SH-SY5Y (cell line): ENCODE results near the gene VPREB3.

Experiments used
- GATA2 ChIP-seq: IDR thresholded peaks from 2 replicates; pipeline ENCODE4 v1.6.1; 2011; ENCODE audit warnings: mild to moderate bottlenecking, low read depth, low read length
- GATA3 ChIP-seq: IDR thresholded peaks from 2 replicates; pipeline ENCODE4 v1.6.1; 2011; ENCODE audit warnings: low read depth, mild to moderate bottlenecking, low read length, moderate library complexity

VPREB3 gene

DNA sequence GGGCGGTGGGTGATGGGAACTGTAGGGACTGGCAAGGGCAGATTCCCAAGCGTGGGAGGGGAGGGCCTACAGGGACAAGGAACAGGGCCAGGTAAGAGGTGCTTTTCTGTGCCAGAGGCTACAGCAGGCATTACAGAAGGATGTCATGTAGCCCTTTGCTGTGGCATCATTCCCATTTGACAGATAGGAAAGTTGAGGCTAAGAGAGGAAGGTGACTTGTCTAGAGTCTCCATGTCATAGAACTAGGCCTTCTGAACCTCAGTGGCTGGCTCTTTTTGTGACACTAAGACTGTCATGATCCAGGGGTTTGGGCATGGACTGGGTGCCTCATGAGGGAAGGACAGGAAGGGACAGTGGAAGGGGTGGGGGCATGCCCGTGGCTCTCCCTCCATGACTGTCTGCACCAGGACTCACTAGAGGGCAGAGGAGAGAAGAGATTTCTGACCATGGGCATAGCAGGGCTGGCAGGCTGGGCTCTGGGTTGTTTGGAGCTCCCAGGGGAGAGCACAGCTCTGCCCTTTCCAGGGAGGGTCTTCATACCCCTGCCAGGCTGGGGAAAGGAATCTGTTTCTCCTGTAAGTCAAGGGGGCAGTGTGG, 21.7 kb upstream of the VPREB3 start:
- TF ChIP-seq GATA2 (no peak), GATA3 (no peak)

GRCh38 chr22:23774922-23775436, 20.8 kb upstream of the VPREB3 start:
- TF ChIP-seq GATA3 = no peak
- TF ChIP-seq GATA2 = no peak

- TF ChIP-seq GATA3 = no peak
- TF ChIP-seq GATA2 = no peak
Measured at GRCh38 chr22:23774114-23774921, 20.1 kb upstream of the VPREB3 start.

DNA sequence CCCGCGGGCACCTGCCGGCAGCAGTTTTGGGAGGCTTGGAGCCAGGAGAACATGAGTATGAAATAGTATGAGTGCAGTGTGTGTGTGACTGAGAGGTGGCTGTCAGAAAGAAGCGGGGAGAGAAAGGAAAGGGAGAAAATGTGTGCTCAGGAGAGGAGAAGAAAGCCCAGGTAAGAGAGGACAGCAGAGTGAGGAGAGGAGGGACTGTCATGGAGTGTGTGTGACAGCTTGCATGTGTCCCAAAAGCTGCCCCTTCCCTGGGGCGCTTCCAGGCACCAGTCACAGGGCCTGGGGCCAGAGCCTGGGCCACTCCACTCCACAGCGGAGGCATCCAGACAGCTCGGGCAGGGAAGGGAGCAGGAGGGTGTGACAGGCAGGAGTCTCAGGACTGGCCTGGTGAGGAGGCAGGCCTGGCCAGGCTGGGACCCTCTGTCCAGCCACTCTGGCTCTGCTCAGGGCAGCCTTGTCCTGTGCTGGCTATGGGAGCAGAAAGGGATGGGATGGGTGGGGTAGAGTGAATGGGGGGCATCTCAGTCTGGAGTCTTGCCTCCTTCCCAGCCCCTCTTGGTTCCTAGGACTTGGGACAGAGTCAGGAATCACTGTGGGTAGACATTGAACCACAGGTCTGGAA, 19.4 kb upstream of the VPREB3 start:
- TF ChIP-seq GATA2 = no peak
- no peak for TF ChIP-seq GATA3

GRCh38 chr22:23772649-23773473, 18.6 kb upstream of the VPREB3 start, which contains the start of gene MMP11:
MMP11 (plus strand) TSS chr22:23772849; CDS start chr22:23772871, 22 bp downstream.
- TF ChIP-seq GATA2 (no peak), GATA3 (no peak)

DNA sequence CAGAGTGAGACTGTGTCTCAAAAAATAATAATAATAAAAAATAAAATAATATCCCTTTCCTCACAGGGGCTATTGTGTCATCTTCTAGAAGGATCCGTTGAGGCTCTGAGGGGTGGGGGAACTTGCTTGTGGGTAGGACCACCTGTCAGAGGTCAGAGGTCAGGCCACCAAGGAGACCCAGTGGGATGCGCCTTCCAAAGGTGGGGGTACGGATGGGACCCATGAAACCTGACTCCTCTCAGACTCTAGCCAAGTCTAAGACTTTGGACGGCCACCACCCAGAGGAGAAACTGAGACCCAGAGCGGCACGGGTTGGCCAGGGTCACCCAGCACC, 18.1 kb upstream of the VPREB3 start:
- TF ChIP-seq GATA3 (no peak), GATA2 (no peak)

GRCh38 chr22:23769321-23769965, 15.2 kb upstream of the VPREB3 start:
- no peak for TF ChIP-seq GATA3
- TF ChIP-seq GATA2 = no peak

- TF ChIP-seq GATA2 = no peak
Measured at GRCh38 chr22:23767673-23768548, 13.7 kb upstream of the VPREB3 start, which contains the start of gene CHCHD10. CHCHD10 (minus strand) TSS chr22:23767972; CDS start chr22:23767874, 98 bp downstream.

GRCh38 chr22:23767303-23767672, 13.1 kb upstream of the VPREB3 start:
- TF ChIP-seq GATA3 (no peak), GATA2 (no peak)

- no peak for TF ChIP-seq GATA2
- no peak for TF ChIP-seq GATA3
Measured at GRCh38 chr22:23764899-23765881, 11.0 kb upstream of the VPREB3 start.

- TF ChIP-seq GATA3 = no peak
- TF ChIP-seq GATA2 = no peak
Measured at GRCh38 chr22:23763954-23764353, 9.7 kb upstream of the VPREB3 start.

- TF ChIP-seq GATA3 = no peak
- no peak for TF ChIP-seq GATA2
Measured at GRCh38 chr22:23763579-23763945, 9.3 kb upstream of the VPREB3 start.
